WI38 (cell line): ENCODE measurements around the gene RBM47.

Source experiments
- H3K4me3 ChIP-seq: 2 replicates; pipeline ENCODE4 v1.5.1; 2011; ENCODE audit warnings: low read depth, mild to moderate bottlenecking, control low read depth, low read length
- CTCF ChIP-seq: IDR thresholded peaks from 2 replicates; pipeline ENCODE4 v1.5.1; 2012; ENCODE audit warnings: low read depth, mild to moderate bottlenecking, control low read depth, low read length

The RBM47 gene

GRCh38 chr4:40613456-40613855, 16.2 kb downstream of the RBM47 start:
- TF ChIP-seq CTCF, result no peak
- no peak overlapping the region for H3K4me3 ChIP-seq

- TF ChIP-seq CTCF, result no peak
- H3K4me3 ChIP-seq, result no peak overlapping the region
Observed at GRCh38 chr4:40612831-40613230, 16.8 kb downstream of the RBM47 start.

GRCh38 chr4:40612283-40612682, 17.4 kb downstream of the RBM47 start:
- no peak overlapping the region for H3K4me3 ChIP-seq

GRCh38 chr4:40608628-40609027, 21.0 kb downstream of the RBM47 start:
- H3K4me3 ChIP-seq, result no peak overlapping the region
- TF ChIP-seq CTCF, result no peak

More at GRCh38 chr4:40612283-40612682, 17.4 kb downstream of the RBM47 start:
- no peak for TF ChIP-seq CTCF

- no peak overlapping the region for H3K4me3 ChIP-seq
- TF ChIP-seq CTCF, result no peak
Observed at GRCh38 chr4:40607221-40607620, 22.4 kb downstream of the RBM47 start.

GRCh38 chr4:40606239-40606767, 23.4 kb downstream of the RBM47 start:
- H3K4me3 ChIP-seq, result no peak overlapping the region
- no peak for TF ChIP-seq CTCF

GRCh38 chr4:40603281-40603680, 26.4 kb downstream of the RBM47 start:
- H3K4me3 ChIP-seq, result no peak overlapping the region
- TF ChIP-seq CTCF, result no peak
